H1 (cell line): ENCODE measurements around the gene RPTOR. TPM values are rescaled to one million over a fixed set of nuclear protein-coding genes. Genes with fewer than 3 reads are reported as not detected.

ENCODE experiments used
- CTCF ChIA-PET: fragments of 300-600 bp; sonication (Branson Sonifier 250); formaldehyde crosslinking; loops from one replicate; lab custom pipeline; 2021; ENCODE audit not compliant: partially characterized antibody; lab: Charles Lee
- POLR2A ChIA-PET: fragments of 300-600 bp; sonication (Branson Sonifier 250); formaldehyde crosslinking; loops from one replicate; lab custom pipeline; 2021; ENCODE audit warnings: inconsistent platforms; ENCODE audit not compliant: partially characterized antibody; lab: Charles Lee
- DNase-seq, 2 experiments: peaks; one replicate each; pipeline versions ENCODE4 v3.0.0 to v3.0.0-alpha.2; 2010 to 2022; ENCODE audit warnings: low spot score in 2 of 2, low read depth in 1 of 2, mixed read lengths in 1 of 2
- FAIRE-seq: peaks from 2 replicates; lab custom pipeline; 2011; peaks lifted over from hg19 to GRCh38; lab: Jason Lieb, UNC
- H2AFZ ChIP-seq: 2 replicates; pipeline ENCODE4 v1.8.1; 2012; ENCODE audit warnings: low read length, inconsistent platforms
- H2AK5ac ChIP-seq: 2 replicates; pipeline ENCODE4 v1.6.1; 2013; ENCODE audit warnings: low read depth, low read length
- H2BK120ac ChIP-seq: replicated peaks from 2 replicates; pipeline ENCODE3; 2013; ENCODE audit warnings: low read depth, low read length, inconsistent platforms
- H2BK12ac ChIP-seq: 2 replicates; pipeline ENCODE4 v1.6.1; 2013; ENCODE audit warnings: low read depth, low read length
- H2BK15ac ChIP-seq: 2 replicates; pipeline ENCODE4 v1.6.1; 2013; ENCODE audit warnings: low read length
- H2BK20ac ChIP-seq: 2 replicates; pipeline ENCODE4 v1.6.1; 2013; ENCODE audit warnings: low read length
- H2BK5ac ChIP-seq: 2 replicates; pipeline ENCODE4 v1.6.1; 2013; ENCODE audit warnings: low read depth, low read length
- H3K14ac ChIP-seq: 2 replicates; pipeline ENCODE4 v1.6.1; 2013; ENCODE audit warnings: inconsistent platforms; ENCODE audit not compliant: insufficient read length
- H3K18ac ChIP-seq: 2 replicates; pipeline ENCODE4 v1.6.1; 2013; ENCODE audit warnings: low read length; ENCODE audit errors: extremely low read depth
- H3K23ac ChIP-seq: 2 replicates; pipeline ENCODE4 v1.6.1; 2013; ENCODE audit warnings: inconsistent platforms; ENCODE audit not compliant: insufficient read length
- H3K23me2 ChIP-seq: 2 replicates; pipeline ENCODE4 v1.6.1; 2013; ENCODE audit warnings: low read depth, low read length
- H3K27ac ChIP-seq: 2 replicates; pipeline ENCODE4 v1.6.1; 2011; ENCODE audit warnings: low read depth, low read length, inconsistent platforms
- H3K27me3 ChIP-seq, 4 experiments: replicated peaks in 1 of 4; 1 replicate in 1 of 4; 2 replicates in 3 of 4; pipeline versions ENCODE4 v1.6.1 to v1.8.1; 2011 to 2013; ENCODE audit warnings: low read length in 3 of 4, mild to moderate bottlenecking in 3 of 4, inconsistent platforms in 2 of 4, mixed read lengths in 2 of 4, moderate library complexity in 1 of 4; ENCODE audit not compliant: control insufficient read depth in 3 of 4, insufficient read depth in 3 of 4; ENCODE audit errors: extremely low read depth in 1 of 4
- H3K36me3 ChIP-seq, 4 experiments: 2 replicates each; pipeline versions ENCODE4 v1.6.1 to v1.8.1; 2011 to 2013; ENCODE audit warnings: mild to moderate bottlenecking in 4 of 4, low read length in 3 of 4, moderate library complexity in 2 of 4, control low read depth in 1 of 4, inconsistent platforms in 1 of 4; ENCODE audit not compliant: insufficient read depth in 4 of 4, control insufficient read depth in 2 of 4
- H3K4ac ChIP-seq: replicated peaks from 2 replicates; pipeline ENCODE3; 2013; ENCODE audit warnings: low read length, low read depth, mixed read lengths, inconsistent platforms; ENCODE audit not compliant: insufficient read length
- H3K4me1 ChIP-seq, 4 experiments: replicated peaks in 1 of 4; 1 replicate in 1 of 4; 2 replicates in 3 of 4; pipeline versions ENCODE4 v1.6.1 to v1.8.1; 2011 to 2013; ENCODE audit warnings: low read length in 3 of 4, inconsistent platforms in 2 of 4, mixed read lengths in 1 of 4; ENCODE audit not compliant: insufficient read depth in 4 of 4, control insufficient read depth in 3 of 4
- H3K4me2 ChIP-seq, 2 experiments: 2 replicates each; pipeline versions ENCODE4 v1.6.1 to v1.8.1; 2011 to 2013; ENCODE audit warnings: low read depth in 2 of 2, low read length in 2 of 2, control low read depth in 1 of 2, inconsistent platforms in 1 of 2, mild to moderate bottlenecking in 1 of 2; ENCODE audit not compliant: insufficient read depth in 1 of 2
- H3K4me3 ChIP-seq, 4 experiments: fragments of 200-600, 300-600 bp in 1 of 4; sonication (generic), shearing (Covaris generic), sonication (Bioruptor Twin) in 1 of 4; 2 replicates each; pipeline versions ENCODE4 v1.5.1 to v1.8.1; 2011 to 2016; ENCODE audit warnings: low read length in 4 of 4, low read depth in 3 of 4, control low read depth in 2 of 4, inconsistent platforms in 2 of 4, mild to moderate bottlenecking in 2 of 4, mixed read lengths in 1 of 4, moderate library complexity in 1 of 4; ENCODE audit not compliant: insufficient read depth in 2 of 4; ENCODE audit errors: extremely low read depth in 1 of 4
- H3K56ac ChIP-seq: replicated peaks from 2 replicates; pipeline ENCODE3; 2013; ENCODE audit warnings: low read depth, mild to moderate bottlenecking, mixed read lengths, low read length, inconsistent platforms; ENCODE audit not compliant: insufficient read length
- H3K79me1 ChIP-seq: 2 replicates; pipeline ENCODE4 v1.6.1; 2013; ENCODE audit warnings: low read depth, low read length, control low read depth
- H3K79me2 ChIP-seq, 2 experiments: 2 replicates each; pipeline versions ENCODE4 v1.6.1 to v1.8.1; 2012 to 2013; ENCODE audit warnings: low read length in 2 of 2, mild to moderate bottlenecking in 2 of 2, inconsistent platforms in 1 of 2; ENCODE audit not compliant: insufficient read depth in 2 of 2, control insufficient read depth in 1 of 2
- H3K9ac ChIP-seq, 4 experiments: replicated peaks in 1 of 4; 1 replicate in 1 of 4; 2 replicates in 3 of 4; pipeline versions ENCODE4 v1.6.1 to v1.8.1; 2011 to 2013; ENCODE audit warnings: low read depth in 3 of 4, low read length in 3 of 4, control low read depth in 2 of 4, mild to moderate bottlenecking in 2 of 4, moderate library complexity in 2 of 4, inconsistent platforms in 1 of 4; ENCODE audit errors: extremely low read depth in 1 of 4
- H3K9me3 ChIP-seq, 2 experiments: 2 replicates each; pipeline versions ENCODE4 v1.6.1 to v1.8.1; 2012 to 2013; ENCODE audit warnings: mild to moderate bottlenecking in 2 of 2, moderate library complexity in 2 of 2, control low read depth in 1 of 2, inconsistent platforms in 1 of 2, low read depth in 1 of 2, low read length in 1 of 2, mixed read lengths in 1 of 2; ENCODE audit not compliant: insufficient read depth in 2 of 2
- H4K20me1 ChIP-seq, 2 experiments: replicated peaks in 1 of 2; 2 replicates each; pipeline versions ENCODE3 to v1.8.1; 2011 to 2013; ENCODE audit warnings: inconsistent platforms in 2 of 2, low read length in 2 of 2, mild to moderate bottlenecking in 1 of 2; ENCODE audit not compliant: insufficient read depth in 2 of 2, control insufficient read depth in 1 of 2
- H4K5ac ChIP-seq: 2 replicates; pipeline ENCODE4 v1.6.1; 2013; ENCODE audit warnings: low read length, low read depth, mixed read lengths, inconsistent platforms; ENCODE audit not compliant: insufficient read length
- H4K8ac ChIP-seq: 2 replicates; pipeline ENCODE4 v1.8.0; 2013; ENCODE audit warnings: mild to moderate bottlenecking, moderate library complexity, low read length, inconsistent platforms; ENCODE audit not compliant: insufficient read depth; ENCODE audit errors: extremely low read depth
- H4K91ac ChIP-seq: replicated peaks from 2 replicates; pipeline ENCODE3; 2013; ENCODE audit warnings: low read length, mixed read lengths, inconsistent platforms; ENCODE audit not compliant: insufficient read length
- BACH1 ChIP-seq: IDR thresholded peaks from 2 replicates; pipeline ENCODE4 v1.6.1; 2012; ENCODE audit warnings: low read length, improper control_type of control experiment
- CREB1 ChIP-seq: IDR thresholded peaks from 2 replicates; pipeline ENCODE4 v1.6.1; 2012; ENCODE audit warnings: inconsistent platforms
- HDAC6 ChIP-seq: IDR thresholded peaks from one replicate; pipeline ENCODE4 v1.7.1; 2012; ENCODE audit warnings: low read depth, mild to moderate bottlenecking, inconsistent platforms, low read length, moderate library complexity
- JUN ChIP-seq: IDR thresholded peaks from 2 replicates; pipeline ENCODE4 v1.6.1; 2011; ENCODE audit warnings: low read depth, mild to moderate bottlenecking, improper control_type of control experiment, low read length
- JUND ChIP-seq: IDR thresholded peaks from 2 replicates; pipeline ENCODE4 v1.6.1; 2011; ENCODE audit warnings: mild to moderate bottlenecking, improper control_type of control experiment, low read length
- KDM5A ChIP-seq: fragments of 200-600 bp; IDR thresholded peaks from 2 replicates; pipeline ENCODE4 v1.7.1; 2012; ENCODE audit warnings: mild to moderate bottlenecking, low read length, inconsistent platforms, mixed read lengths
- RAD21 ChIP-seq, 2 experiments: IDR thresholded peaks in 1 of 2; conservative IDR thresholded peaks in 1 of 2; 2 replicates each; pipeline ENCODE4 v1.6.1; 2011; ENCODE audit warnings: low read depth in 2 of 2, low read length in 2 of 2, improper control_type of control experiment in 1 of 2, inconsistent platforms in 1 of 2, mild to moderate bottlenecking in 1 of 2, moderate library complexity in 1 of 2
- SP4 ChIP-seq: IDR thresholded peaks from 2 replicates; pipeline ENCODE4 v1.6.1; 2012; ENCODE audit warnings: low read length, inconsistent platforms
- TEAD4 ChIP-seq: IDR thresholded peaks from 2 replicates; pipeline ENCODE4 v1.6.1; 2012; ENCODE audit warnings: low read depth, low read length, inconsistent platforms, mixed read lengths
- WGBS, 2 experiments: shearing (Covaris generic) in 1 of 2; methylation state at CpG; one replicate each; pipeline versions ENCODE4 v1.1.6 to v1.1.7; 2013 to 2015; ENCODE audit warnings: low lambda C conversion rate in 2 of 2, mixed read lengths in 2 of 2, inconsistent platforms in 1 of 2, low coverage in 1 of 2, missing lambda C conversion rate in 1 of 2; ENCODE audit not compliant: insufficient replicate concordance in 2 of 2, insufficient coverage in 1 of 2, insufficient read length in 1 of 2; ENCODE audit errors: extremely low coverage in 1 of 2, missing lambda C conversion rate in 1 of 2; 5-methylcytosine and 5-hydroxymethylcytosine counted together
- polyA plus RNA-seq, 7 experiments: library from polyadenylated mRNA; depleted of rRNA in 3 of 7; stranded (reverse) in 5 of 7; unstranded in 2 of 7; fragments of >200 nt in 5 of 7; fragments of 200-250 nt in 2 of 7; gene quantifications; 1 replicate in 5 of 7; 2 replicates in 1 of 7; 4 replicates in 1 of 7; pipeline versions ENCODE4 v1.2.1 to v1.2.3, GENCODE V29; 2011 to 2013; ENCODE audit warnings: missing spikeins in 2 of 7, mixed read lengths in 2 of 7
- total RNA-seq: library from RNA; stranded (reverse); fragmentation: NEBNext Ultra II Directional; extraction: Animal tissue kit (Norgen Biotek cat#: 25700); gene quantifications from 2 replicates; pipeline ENCODE4 v1.2.1, GENCODE V29; 2021

Gene RPTOR
- total and polyA plus RNA-seq, 2 of the 8 experiments (the other 6 are each of a cell fraction or from before 2014, with no cell fraction given) = 6.9 to 28.7 TPM

GRCh38 chr17:80953471-80954315 lies 409.1 kb downstream of the RPTOR start:
- POLR2A ChIA-PET = no interaction called here
- CTCF ChIA-PET = interaction anchor here (1.0 kb wide), 1 partner anchor 54 kb away, joined by 3 read pairs; no protein-coding TSS in a partner anchor
- H3K23me2 ChIP-seq = no peaks in the 10 kb centered on the region
- H3K18ac ChIP-seq = no peak overlapping the region
- 92% methylated on average over 22 of the region's 22 CpGs; no CpG with 5 or more reads in 1 of the 2 experiments for WGBS, 2 experiments
- no peaks in the 10 kb centered on the region for H3K36me3 ChIP-seq
- no peaks in the 10 kb centered on the region for H3K4me1 ChIP-seq
- TF ChIP-seq HDAC6 (no peak), RAD21 (IDR thresholded peaks at IDR 0.05 in 1 of 2, conservative IDR thresholded peaks at IDR 0.05 in 1 of 2; ENCODE audit: low read depth in 2 of 2, low read length in 2 of 2) (no peak), CREB1 (no peak), TEAD4 (no peak), SP4 (no peak), JUN (no peak), BACH1 (no peak), KDM5A (no peak), JUND (no peak)
- TF ChIP-seq, all 59 proteins: peak for 0
- H2BK12ac ChIP-seq = no peak overlapping the region
- H2BK20ac ChIP-seq = no peak overlapping the region
- no peak overlapping the region for H4K8ac ChIP-seq
- no peaks in the 10 kb centered on the region for H3K79me1 ChIP-seq
- FAIRE-seq = no peak
- no peak overlapping the region for H2BK120ac ChIP-seq
- no peaks in the 10 kb centered on the region for H3K9me3 ChIP-seq
- H3K9ac ChIP-seq = no peak overlapping the region
- no peak for DNase-seq
- no peaks in the 10 kb centered on the region for H3K27me3 ChIP-seq
- H3K14ac ChIP-seq = no peak overlapping the region
- H3K79me2 ChIP-seq = no peaks in the 10 kb centered on the region
- H3K4me2 ChIP-seq = no peak overlapping the region
- H2AFZ ChIP-seq = no peak overlapping the region
- no peak overlapping the region for H3K4ac ChIP-seq
- no peaks in the 10 kb centered on the region for H4K20me1 ChIP-seq
- H2AK5ac ChIP-seq = no peak overlapping the region
- no peak overlapping the region for H3K27ac ChIP-seq
- no peak overlapping the region for H3K23ac ChIP-seq
- no peak overlapping the region for H2BK15ac ChIP-seq
- no peak overlapping the region for H2BK5ac ChIP-seq
- no peak overlapping the region for H3K4me3 ChIP-seq
- H3K56ac ChIP-seq = no peak overlapping the region
- H4K91ac ChIP-seq = no peak overlapping the region
- no peak overlapping the region for H4K5ac ChIP-seq
